Medulla oblongata (tissue), 1 donor: Measurements from ENCODE around the gene AUTS2.

ENCODE experiments used
- DNase-seq: peaks from one replicate; pipeline ENCODE4 v3.0.0-alpha.2; 2015; ENCODE audit errors: extremely low spot score

Gene AUTS2

GRCh38 chr7:70681469-70682350, 1083.4 kb downstream of the AUTS2 start:
- DNase-seq, result no peak

GRCh38 chr7:70684173-70684572, 1085.9 kb downstream of the AUTS2 start:
- no peak for DNase-seq

GRCh38 chr7:70693321-70693685, 1095.0 kb downstream of the AUTS2 start:
- peak; percentile 27 for DNase-seq

GRCh38 chr7:70693686-70694433, 1095.6 kb downstream of the AUTS2 start:
- peak; percentile 60 for DNase-seq

GRCh38 chr7:70694434-70694970, 1096.2 kb downstream of the AUTS2 start:
- peak; percentile 49 for DNase-seq

- no peak for DNase-seq
These were observed 1096.9 kb downstream of the AUTS2 start for GRCh38 chr7:70694971-70695794.

- no peak for DNase-seq
These were observed 1097.5 kb downstream of the AUTS2 start for GRCh38 chr7:70695795-70696083.

GRCh38 chr7:70696201-70696754, 1098.0 kb downstream of the AUTS2 start:
- peak; percentile 33 for DNase-seq

GRCh38 chr7:70698219-70698832, 1100.1 kb downstream of the AUTS2 start:
- DNase-seq, result peak; percentile 77

- DNase-seq, result no peak
These were observed 1101.0 kb downstream of the AUTS2 start for GRCh38 chr7:70699271-70699670.

GRCh38 chr7:70700055-70700940, 1102.0 kb downstream of the AUTS2 start:
- DNase-seq, result no peak

- DNase-seq, result no peak
These were observed 1102.7 kb downstream of the AUTS2 start for GRCh38 chr7:70700941-70701425.

GRCh38 chr7:70701477-70701876, 1103.2 kb downstream of the AUTS2 start:
- DNase-seq, result no peak

- peak; percentile 62 for DNase-seq
These were observed 1103.7 kb downstream of the AUTS2 start for GRCh38 chr7:70701991-70702390.

- no peak for DNase-seq
These were observed 1105.5 kb downstream of the AUTS2 start for GRCh38 chr7:70703785-70704184.

- no peak for DNase-seq
These were observed 1106.6 kb downstream of the AUTS2 start for GRCh38 chr7:70704831-70705346.

- no peak for DNase-seq
These were observed 1107.9 kb downstream of the AUTS2 start for GRCh38 chr7:70706204-70706603.

- no peak for DNase-seq
These were observed 1108.4 kb downstream of the AUTS2 start for GRCh38 chr7:70706698-70707097.

GRCh38 chr7:70707823-70708243, 1109.6 kb downstream of the AUTS2 start:
- DNase-seq, result no peak

- no peak for DNase-seq
These were observed 1111.8 kb downstream of the AUTS2 start for GRCh38 chr7:70710011-70710480.
